Measurements from ENCODE around the gene LPCAT1.

The LPCAT1 gene

GRCh38 chr5:1419476-1420210 is 104.1 kb downstream of the LPCAT1 start:
- DNase-seq (ENCODE audit: extremely low spot score, insufficient read length, low read depth) (no peak), FAIRE-seq (no peak)

GRCh38 chr5:1418921-1419280 is 104.9 kb downstream of the LPCAT1 start:
- DNase-seq (ENCODE audit: extremely low spot score, insufficient read length, low read depth) (no peak), FAIRE-seq (no peak)

- FAIRE-seq = no peak
- DNase-seq (ENCODE audit: extremely low spot score, insufficient read length, low read depth) = no peak
These were observed 105.4 kb downstream of the LPCAT1 start for GRCh38 chr5:1418238-1418920.

- no peak for FAIRE-seq
- no peak for DNase-seq (ENCODE audit: extremely low spot score, insufficient read length, low read depth)
These were observed 106.1 kb downstream of the LPCAT1 start for GRCh38 chr5:1417586-1418225.

GRCh38 chr5:1416856-1417469 is 106.8 kb downstream of the LPCAT1 start:
- DNase-seq (ENCODE audit: extremely low spot score, insufficient read length, low read depth) (no peak), FAIRE-seq (no peak)

GRCh38 chr5:1415626-1416360 is 108.0 kb downstream of the LPCAT1 start:
- DNase-seq (ENCODE audit: extremely low spot score, insufficient read length, low read depth) = no peak
- FAIRE-seq = no peak

- FAIRE-seq (no peak), DNase-seq (ENCODE audit: extremely low spot score, insufficient read length, low read depth) (no peak)
These were observed 108.7 kb downstream of the LPCAT1 start for GRCh38 chr5:1415059-1415425.

- DNase-seq (ENCODE audit: extremely low spot score, insufficient read length, low read depth) (no peak), FAIRE-seq (no peak)
These were observed 109.3 kb downstream of the LPCAT1 start for GRCh38 chr5:1414311-1415058.

GRCh38 chr5:1413611-1414241 is 110.0 kb downstream of the LPCAT1 start:
- DNase-seq (ENCODE audit: extremely low spot score, insufficient read length, low read depth) (no peak), FAIRE-seq (no peak)

GRCh38 chr5:1413211-1413610 is 110.5 kb downstream of the LPCAT1 start:
- FAIRE-seq (no peak), DNase-seq (ENCODE audit: extremely low spot score, insufficient read length, low read depth) (no peak)

- FAIRE-seq = no peak
These were observed 111.1 kb downstream of the LPCAT1 start for GRCh38 chr5:1412621-1413020.

GRCh38 chr5:1412163-1412562 is 111.6 kb downstream of the LPCAT1 start:
- DNase-seq (ENCODE audit: extremely low spot score, insufficient read length, low read depth) (no peak), FAIRE-seq (no peak)

More at GRCh38 chr5:1412621-1413020, 111.1 kb downstream of the LPCAT1 start:
- no peak for DNase-seq (ENCODE audit: extremely low spot score, insufficient read length, low read depth)
